HG03439 (cell line): ENCODE measurements around the gene KYAT1.
"Not testable (repeated sequence)": the region's sequence is repeated elsewhere in the genome, so short reads cannot be mapped to it uniquely, and the experiment has no call there.

Experiments
- ATAC-seq: cut with Tn5 transposase; IDR thresholded peaks from one replicate; pipeline ENCODE4 v1.9.1; 2021; ENCODE audit warnings: mild to moderate bottlenecking, moderate library complexity; ENCODE audit not compliant: unreplicated experiment

Gene KYAT1

DNA sequence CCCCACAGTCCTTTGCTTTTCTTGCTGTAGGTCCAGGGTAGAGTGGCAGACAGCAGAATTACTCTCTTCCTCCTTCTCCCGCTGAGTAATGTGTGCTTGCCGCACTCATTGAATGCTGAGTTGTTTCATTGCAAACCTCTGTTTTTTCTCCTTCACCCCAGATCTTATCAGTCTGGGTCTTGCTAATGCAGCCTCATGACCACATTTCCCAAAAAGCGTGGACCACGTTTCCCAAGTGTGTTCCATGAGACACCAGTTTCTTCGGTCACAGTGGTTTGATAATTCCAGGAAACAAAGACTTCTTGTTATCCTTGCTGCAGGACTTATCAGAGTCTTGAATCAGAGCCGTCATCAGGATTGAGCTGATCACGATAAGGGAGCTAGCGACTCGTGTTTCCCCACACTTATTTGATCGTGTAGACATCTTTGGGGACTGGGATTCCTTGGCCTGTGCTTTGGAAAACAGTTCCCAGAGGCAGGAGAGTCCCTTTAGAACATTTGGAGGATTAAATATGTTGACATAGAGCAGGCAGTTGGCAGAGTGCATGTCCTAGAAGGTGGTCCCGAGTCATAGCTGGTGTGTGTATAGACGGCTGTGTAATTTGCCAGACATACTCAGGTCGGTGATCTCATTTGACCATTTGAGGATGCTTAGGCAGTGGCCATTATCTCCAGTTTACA is 4.6 kb upstream of the KYAT1 start:
- ATAC-seq = no peak

DNA sequence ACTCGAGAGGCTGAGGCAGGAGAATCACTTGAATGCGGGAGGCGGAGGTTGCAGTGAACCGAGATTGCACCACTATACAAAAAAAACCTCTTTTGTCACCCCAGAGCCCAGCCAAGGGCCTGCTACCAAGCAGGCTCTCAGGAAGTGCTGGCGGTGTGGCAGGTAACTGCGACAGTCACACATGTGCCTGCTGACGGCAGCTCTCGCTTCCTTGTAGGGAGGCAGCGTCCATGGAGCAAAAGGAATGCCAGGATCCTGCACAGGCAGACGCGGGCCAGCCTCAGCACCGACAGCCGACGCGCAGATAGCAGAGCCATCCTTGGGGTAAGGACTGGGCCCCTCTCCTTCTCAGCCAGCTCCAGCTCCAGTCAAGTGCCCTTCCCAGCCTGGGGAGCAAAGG is 4.0 kb upstream of the KYAT1 start:
- no peak for ATAC-seq

DNA sequence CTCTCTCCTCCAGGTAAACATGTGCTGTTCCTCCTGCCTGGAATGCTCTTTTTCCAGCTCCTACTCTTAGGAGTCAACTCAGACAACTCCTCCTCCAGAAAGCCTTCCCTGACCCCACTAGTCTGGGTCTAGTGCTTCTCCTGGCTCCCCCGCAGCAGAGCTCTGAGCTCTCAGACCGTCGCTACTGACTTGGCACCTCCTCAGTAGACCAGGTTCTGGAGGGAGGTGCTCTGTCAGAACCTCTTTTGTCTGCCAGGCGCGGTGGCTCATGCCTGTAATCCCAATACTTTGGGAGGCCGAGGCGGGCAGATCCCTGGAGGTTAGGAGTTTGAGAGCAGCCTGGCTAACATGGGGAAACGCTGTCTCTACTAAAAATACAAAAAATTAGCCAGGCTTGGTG is 3.6 kb upstream of the KYAT1 start:
- ATAC-seq = no peak

DNA sequence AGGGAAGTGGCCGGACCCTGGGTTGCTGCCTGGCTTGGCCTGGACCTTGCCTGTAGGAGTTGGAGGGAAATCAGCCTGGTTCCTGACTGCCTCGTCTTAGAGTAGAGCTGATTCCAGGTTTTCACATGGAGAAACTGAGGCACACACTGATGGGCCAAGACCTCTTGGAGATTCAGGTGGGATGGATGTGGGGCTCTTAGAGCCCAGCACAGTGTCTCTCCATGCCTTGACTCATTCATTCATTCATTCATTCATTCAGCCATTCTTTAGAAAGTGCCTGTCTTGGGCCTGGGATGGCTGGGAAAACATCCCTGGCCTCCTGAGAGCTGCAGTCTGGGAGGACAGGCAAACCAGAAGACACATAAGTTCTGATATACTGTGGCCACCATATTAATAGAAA is 2.4 kb upstream of the KYAT1 start:
- no peak for ATAC-seq

DNA sequence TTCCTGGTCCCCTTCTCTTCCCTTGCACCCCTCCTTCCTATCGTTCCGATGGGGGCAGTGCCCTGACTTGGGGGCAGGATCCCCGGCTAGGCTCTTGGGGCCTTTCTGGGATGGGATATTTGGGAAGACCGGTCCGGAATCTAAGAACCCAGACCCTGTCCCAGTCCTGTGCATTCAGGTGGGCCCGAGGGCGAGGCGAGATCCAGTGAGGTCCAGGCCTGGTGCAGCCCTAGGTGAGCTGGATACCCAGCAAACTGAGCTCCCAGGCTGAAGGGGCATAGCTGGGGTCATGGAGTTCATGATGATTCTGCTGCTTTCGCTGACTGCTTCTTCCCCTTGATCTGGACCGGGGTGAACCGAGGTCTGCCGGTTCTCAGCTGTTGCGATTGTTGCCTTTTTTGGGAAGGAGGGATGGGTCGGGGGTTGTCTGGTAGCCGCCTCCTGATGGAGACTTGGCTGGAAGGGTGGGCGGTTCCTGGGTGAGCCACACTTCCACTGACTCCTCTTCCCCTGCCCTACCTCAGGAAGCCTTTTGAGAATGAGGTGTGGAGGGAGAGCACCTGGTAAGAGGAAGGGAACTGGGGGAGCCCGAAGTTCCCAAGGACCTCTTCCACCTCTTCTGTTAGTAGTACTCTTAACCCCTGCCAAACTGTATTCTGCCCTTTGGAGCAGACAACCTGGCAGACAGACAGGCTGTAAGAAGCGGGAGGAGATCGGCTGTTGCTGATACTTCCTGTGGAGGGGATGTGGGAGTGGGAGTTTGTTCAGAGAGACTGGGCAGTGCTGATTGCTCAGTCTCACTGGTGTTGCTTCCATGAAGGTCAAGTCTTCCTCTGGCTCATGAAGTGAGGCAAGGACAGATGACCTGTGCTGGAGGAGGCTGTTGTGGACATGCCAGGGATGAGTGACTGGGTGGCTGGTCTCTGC is 1.2 kb upstream of the KYAT1 start:
- no peak for ATAC-seq

DNA sequence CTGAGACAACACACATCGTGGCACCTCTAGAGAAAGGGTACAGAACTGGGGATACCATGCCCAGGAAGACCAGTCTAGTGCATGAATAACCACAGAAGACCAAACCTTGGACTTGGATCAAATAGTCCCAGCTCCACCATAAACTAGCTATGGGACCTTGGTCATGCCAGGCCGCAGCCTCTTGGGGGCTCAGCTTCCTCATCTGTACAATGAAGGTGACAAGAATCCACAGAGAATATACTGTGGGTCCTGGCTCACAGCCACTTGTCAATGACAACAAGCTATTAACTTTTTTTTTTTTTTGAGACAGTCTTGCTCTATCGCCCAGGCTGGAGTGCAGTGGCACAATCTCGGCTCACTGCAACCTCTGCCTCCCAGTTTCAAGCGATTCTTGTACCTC is 3.9 kb downstream of the KYAT1 start:
- ATAC-seq = no peak

DNA sequence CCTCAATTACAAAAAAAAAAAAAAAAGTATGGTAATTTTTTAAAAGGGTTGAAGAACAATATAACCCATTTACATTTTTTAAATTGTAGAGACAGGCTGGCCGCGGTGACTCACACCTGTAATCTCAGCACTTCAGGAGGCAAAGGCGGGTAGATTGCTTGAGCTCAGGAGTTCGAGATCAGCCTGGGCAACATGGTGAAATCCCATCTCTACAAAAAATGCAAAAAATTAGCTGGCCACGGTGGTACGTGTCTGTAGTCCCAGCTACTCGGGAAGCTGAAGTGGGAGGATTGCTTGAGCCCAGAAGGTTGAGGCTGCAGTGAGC is 10.8 kb downstream of the KYAT1 start:
- not testable (repeated sequence) for ATAC-seq

DNA sequence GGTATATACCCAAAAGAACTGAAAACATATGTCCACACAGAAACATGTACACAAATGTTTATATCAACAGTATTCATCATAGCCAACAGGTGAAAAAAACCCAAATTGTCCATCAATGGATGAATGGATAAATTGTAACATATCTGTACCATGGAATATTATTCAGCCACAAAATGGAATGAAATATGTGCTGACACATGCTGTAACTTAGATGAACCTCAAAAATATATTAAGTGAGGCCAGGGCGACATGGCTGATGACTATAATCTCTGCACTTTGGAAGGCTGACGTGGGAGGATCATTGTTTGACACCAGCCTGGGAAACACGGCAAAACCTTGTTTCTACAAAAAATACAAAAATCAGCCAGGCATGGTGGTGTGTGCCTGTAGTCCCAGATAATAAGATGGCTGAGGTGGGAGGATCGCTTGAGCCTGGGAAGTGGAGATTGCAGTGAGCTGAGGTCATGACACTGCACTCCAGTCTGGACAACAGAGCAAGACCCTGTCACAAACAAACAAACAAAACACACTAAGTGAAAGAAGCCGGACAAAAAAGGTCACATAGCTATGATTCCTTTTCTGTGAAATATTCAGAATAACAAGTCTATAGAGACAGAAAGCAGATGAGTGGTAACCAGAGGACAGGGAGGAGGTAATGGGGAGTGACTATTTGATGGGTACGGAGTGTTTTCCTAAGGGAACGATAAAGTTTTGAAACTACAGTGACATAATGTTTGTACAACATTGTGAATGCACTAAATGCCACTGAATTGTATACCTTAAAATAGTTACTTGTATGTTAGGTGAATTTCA is 11.4 kb downstream of the KYAT1 start:
- ATAC-seq = no peak

DNA sequence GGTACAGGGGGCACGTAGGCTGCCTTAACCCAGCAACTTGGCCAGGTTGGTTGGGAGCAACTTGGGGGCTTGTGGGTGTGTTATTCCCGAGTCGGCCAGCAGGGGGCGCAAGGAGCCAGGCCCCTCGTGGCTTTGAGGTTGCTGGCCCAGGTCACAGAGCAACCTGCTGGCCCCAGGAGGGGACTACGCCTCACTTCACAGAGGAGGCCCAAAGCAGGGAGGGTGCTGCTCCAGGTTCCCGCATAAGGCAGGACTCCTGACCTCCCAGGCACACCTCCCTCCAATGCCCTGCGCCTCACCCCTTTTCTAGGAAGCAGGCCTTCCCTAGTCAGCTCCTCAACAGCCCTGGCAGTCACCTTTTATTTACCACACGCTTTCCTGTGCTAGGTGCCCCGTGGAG is 18.1 kb downstream of the KYAT1 start:
- ATAC-seq = peak; percentile 67

DNA sequence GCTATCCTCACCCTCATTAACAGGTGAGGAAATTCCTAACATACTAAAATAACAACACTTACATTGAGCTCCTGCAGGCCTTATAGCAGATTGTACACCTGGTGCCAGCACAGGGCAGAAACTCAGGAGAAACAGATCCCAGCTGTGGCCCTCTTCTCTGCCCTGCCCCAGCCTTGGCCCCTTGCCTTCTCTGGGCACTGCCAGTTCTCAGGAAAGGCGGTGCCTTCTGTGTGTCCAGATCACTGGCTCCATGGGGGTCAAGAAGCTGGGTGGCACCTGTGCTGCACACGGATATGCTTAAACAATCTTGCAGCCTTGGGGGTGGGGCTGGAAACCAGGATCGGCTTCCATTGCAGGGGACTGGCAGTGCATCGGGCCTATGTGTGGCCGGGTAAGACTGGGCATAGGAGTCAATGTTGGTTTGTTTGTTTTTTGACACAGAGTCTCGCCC is 19.3 kb downstream of the KYAT1 start:
- no peak for ATAC-seq

DNA sequence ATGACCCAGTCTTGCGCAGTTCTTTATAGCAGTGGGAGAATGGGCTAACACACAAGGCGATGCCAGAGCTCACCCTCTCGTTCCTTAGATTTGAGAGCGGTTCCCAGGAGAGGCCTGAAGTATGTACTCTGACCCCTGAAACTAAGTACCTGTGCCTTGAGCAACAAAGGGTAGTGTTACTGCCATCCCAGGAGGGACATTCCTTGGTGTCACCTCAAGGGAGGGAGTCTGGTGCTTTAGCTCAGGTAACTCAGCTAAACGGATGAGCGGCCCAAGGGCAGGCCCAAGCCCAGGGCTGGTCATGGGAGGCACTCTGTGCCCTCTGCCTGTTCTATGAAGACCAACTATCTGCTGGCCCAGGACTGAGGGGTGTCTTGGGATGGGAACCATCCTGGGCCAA is 20.2 kb downstream of the KYAT1 start:
- ATAC-seq = no peak

DNA sequence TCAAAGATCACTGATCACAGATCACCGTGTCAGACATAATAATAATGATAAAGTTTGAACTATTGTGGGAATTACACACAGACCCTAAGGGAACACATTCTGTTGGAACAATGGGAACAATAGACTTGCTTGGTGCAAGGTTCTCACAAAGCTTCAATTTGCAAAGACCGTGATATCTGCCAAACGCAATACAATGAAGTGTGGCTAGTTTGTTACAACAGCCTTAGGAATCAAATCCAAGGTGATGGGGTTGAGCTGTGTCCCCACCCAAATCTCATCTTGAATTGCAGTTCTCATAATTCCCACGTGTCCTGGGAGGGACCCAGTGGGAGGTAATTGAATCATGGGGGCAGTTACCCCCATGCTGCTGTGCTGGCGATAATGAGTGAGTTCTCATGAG is 20.8 kb downstream of the KYAT1 start:
- ATAC-seq = no peak

DNA sequence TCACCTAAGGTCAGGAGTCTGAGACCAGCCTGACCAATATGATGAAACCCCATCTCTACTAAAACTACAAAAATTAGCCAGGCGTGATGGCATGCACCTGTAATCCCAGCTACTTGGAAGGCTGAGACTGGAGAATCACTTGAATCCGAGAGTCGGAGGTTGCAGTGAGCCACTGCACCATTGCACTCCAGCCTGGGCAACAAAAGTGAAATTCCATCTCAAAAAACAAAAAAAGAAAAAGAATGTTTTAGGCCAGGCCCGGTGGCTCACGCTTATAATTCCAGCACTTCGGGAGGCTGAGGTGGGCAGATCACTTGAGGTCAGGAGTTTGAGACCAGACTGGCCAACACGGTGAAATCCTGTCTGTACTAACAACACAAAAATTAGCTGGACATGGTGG is 23.3 kb downstream of the KYAT1 start:
- ATAC-seq = not testable (repeated sequence)

DNA sequence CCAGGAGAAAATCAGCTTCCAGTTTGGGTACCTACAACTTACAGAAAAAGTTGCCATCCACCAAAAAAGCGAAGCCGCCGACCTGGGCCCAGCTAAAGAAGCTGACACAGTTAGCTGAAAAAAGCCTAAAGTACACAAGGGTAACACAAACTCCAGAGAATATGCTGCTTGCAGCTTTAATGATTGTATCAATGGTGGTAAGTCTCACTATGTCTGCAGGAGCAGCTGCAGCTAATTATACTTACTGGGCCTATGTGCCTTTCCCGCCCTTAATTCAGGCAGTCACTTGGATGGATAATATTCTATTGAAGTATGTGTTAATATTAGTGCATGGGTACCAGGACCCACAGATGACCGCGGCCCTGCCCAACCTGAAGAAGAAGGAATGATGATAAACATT is 27.3 kb downstream of the KYAT1 start:
- ATAC-seq = not testable (repeated sequence)

DNA sequence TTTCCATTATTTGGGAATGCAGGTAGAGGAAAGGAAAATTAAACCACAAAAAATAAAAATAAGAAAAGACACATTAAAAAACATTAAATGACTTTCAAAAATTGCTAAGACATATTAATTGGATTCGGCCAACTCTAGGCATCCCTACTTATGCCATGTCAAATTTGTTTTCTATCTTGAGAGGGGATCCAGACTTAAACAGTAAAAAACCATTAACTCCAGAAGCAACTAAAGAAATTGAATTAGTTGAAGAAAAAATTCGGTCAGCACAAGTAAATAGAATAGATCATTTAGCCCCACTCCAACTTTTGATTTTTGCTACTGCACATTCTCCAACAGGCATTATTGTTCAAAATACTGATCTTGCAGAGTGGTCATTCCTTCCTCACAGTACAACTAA is 29.1 kb downstream of the KYAT1 start:
- ATAC-seq = not testable (repeated sequence)

DNA sequence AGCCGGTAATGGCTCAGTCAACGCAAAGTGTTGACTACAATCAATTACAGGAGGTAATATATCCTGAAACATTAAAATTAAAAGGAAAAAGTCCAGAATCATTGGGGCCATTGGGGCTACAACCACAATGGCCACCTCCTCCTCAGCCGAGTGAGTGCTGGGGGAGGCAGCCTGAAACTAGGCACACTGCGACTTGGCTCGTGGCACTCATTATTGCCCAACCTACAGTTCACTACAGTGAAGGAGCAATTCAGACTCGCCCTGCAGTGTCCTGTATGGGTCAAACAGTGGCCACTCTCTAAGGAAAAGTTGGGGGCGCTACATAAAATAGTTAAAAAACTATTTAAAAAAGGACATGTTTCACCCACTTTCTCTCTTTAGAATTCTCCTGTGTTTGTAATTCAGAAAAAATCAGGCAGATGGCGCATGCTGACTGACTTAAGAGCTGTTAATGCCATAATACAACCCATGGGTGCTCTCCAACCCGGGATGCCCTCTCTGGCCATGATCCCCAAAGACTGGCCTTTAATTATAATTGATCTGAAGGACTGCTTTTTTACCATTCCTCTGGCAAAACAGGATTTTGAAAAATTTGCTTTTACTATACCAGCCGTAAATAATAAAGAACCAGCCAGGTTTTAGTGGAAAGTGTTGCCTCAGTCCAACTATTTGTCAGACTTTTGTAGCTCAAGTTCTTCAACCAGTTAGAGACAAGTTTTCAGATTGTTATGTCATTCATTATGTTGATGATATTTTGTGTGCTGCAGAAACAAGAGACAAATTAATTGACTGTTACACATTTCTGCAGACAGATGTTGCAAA is 29.8 kb downstream of the KYAT1 start:
- ATAC-seq = not testable (repeated sequence)

DNA sequence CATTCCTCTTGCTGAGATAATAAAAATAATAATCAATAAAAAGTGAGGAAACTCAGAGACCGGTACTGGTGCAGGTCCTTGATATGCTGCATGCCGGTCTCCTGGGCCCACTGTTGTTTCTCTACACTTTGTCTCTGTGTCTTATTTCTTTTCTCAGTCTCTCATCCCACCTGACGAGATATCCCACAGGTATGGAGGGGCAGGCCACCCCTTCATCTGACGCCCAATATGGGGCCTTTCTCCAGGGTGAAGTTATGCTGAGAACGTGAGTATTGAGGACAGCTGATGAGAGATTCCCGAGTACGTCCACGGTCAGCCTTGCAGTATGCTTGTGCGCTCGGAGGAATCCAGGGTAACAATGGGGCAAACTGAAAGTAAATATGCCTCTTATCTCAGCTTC is 30.7 kb downstream of the KYAT1 start:
- ATAC-seq = not testable (repeated sequence)

DNA sequence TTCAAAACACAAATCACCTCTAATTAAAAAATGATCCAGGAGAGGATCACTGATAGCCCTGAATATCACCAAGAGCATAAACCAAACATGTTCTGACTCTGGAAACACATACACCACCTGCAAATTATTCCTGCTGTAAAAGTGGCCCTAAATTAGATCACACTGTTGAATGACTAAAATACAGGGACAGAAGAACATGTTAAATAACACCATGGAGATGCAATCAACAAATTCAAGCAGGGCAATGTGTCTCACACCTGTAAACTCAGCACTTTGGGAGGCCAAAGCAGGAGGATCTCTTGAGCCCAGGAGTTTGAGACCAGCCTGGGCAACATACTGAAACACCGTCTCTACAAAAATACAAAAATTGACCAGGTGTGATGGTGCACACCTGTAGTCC is 33.9 kb downstream of the KYAT1 start:
- no peak for ATAC-seq

DNA sequence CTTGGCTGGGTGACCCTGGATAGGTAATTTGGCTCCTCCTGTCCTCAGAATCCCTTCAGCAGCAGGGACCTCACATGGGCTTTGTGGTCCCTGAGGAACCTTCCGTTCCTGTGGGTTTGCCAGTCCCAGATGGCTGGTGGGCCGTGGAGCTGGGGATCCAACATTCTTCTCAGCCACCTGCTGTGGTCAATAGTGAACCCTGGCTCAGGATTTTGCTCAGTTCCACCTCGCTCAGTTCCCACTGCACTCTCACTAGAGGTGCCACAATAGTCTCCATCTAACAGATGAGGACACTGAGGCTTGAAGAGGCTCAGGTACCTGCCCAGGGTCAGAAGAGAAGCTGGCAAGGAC is 35.1 kb downstream of the KYAT1 start:
- no peak for ATAC-seq

DNA sequence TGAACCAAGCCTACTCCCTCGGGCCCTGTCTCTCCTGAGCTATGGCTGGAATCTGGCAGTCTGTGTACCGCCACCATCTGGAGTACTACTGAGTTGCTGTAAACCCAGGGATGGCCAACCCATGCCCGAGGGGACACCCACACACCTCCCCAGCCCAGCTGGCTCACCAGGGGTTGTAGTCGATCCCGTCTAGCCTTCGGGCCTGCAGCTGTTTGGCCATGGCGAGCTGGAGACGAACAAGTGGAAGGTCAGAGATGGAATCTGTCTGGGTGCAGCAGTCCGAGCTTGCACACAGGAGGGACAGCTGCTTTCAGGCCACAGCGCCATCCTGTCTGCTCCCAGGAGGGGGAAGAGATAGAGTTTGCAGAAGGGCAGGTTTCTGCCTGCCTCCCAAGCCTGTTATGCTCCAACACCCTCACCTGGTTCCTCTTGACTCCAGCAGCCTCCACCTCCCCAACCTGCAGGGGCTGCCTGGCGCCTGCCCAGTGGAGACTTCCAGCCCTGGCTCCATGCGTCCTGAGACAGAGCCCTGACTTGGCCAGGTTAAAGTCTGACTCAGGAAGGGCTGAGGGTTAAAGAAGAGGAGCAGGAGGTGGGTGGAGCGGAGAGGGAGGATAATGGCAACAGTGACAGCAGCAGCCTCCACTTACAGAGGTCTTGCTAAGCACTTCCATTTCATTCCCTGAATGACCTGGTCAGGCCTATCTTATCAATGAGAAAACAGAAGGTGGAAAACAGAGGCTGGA is 36.4 kb downstream of the KYAT1 start:
- no peak for ATAC-seq
